ENCODE measurements around the gene CALCOCO1. TPM values are rescaled to one million over a fixed set of nuclear protein-coding genes. Genes with fewer than 3 reads are reported as not detected.

The CALCOCO1 gene
- total RNA-seq, 1 experiment from 2014 or later, result 48.0 TPM

DNA sequence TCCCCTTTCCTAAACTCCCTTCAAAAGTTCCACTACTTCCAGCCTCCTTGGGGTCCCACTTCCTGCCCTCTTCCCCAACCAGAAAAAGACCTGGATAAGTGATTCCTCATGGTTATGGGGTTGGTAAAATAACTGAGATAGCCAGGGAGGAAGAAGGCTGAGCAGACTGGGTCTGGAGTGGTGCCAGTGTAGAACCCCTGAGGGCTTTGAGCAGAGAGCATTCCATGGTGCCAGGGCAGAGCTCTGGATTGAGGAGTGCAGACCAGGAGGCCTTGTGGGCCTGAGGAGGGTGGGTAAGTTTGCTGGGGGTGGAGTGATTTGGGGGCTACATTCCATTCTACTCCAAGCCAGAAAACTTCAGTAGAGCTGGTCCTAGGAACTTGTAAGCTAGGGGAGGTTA lies 34.1 kb upstream of the CALCOCO1 start:
- TF ChIP-seq, protein P1, sequence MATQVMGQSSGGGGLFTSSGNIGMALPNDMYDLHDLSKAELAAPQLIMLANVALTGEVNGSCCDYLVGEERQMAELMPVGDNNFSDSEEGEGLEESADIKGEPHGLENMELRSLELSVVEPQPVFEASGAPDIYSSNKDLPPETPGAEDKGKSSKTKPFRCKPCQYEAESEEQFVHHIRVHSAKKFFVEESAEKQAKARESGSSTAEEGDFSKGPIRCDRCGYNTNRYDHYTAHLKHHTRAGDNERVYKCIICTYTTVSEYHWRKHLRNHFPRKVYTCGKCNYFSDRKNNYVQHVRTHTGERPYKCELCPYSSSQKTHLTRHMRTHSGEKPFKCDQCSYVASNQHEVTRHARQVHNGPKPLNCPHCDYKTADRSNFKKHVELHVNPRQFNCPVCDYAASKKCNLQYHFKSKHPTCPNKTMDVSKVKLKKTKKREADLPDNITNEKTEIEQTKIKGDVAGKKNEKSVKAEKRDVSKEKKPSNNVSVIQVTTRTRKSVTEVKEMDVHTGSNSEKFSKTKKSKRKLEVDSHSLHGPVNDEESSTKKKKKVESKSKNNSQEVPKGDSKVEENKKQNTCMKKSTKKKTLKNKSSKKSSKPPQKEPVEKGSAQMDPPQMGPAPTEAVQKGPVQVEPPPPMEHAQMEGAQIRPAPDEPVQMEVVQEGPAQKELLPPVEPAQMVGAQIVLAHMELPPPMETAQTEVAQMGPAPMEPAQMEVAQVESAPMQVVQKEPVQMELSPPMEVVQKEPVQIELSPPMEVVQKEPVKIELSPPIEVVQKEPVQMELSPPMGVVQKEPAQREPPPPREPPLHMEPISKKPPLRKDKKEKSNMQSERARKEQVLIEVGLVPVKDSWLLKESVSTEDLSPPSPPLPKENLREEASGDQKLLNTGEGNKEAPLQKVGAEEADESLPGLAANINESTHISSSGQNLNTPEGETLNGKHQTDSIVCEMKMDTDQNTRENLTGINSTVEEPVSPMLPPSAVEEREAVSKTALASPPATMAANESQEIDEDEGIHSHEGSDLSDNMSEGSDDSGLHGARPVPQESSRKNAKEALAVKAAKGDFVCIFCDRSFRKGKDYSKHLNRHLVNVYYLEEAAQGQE (IDR thresholded peaks at IDR 0.05; ENCODE audit: insufficient read depth in 1 of 2, low read depth in 2 of 2, low read length in 1 of 2), result no peak
- TF ChIP-seq TCF7L2 (IDR thresholded peaks at IDR 0.05; ENCODE audit: low read depth, low read length) (no peak), SIN3A (IDR thresholded peaks at IDR 0.05; ENCODE audit: borderline replicate concordance, insufficient read depth, low read depth, low read length) (no peak), POLR2AphosphoS5 (IDR thresholded peaks at IDR 0.05; ENCODE audit: low read depth, low read length) (no peak), CTCF (IDR thresholded peaks at IDR 0.05) (no peak)
- Histone ChIP-seq H3K36me3 (ENCODE audit: control insufficient read depth, insufficient read depth, low read length) (no peaks in the 10 kb centered on the region), H3K27ac (ENCODE audit: low read length) (no peak overlapping the region), H3K4me3 (ENCODE audit: low read depth in 2 of 2, low read length in 2 of 2) (no peak overlapping the region), H3K4me1 (ENCODE audit: control insufficient read depth, insufficient read depth, low read length) (no peaks in the 10 kb centered on the region; the same call in none of the 2 replicates), H3K9me3 (ENCODE audit: control insufficient read depth, insufficient read depth, low read depth, low read length) (no peaks in the 10 kb centered on the region), H3K27me3 (ENCODE audit: control insufficient read depth, insufficient read depth, low read length) (no peaks in the 10 kb centered on the region)
- ChIA-PET CTCF (no interaction called here), POLR2A (interaction anchor here (0.6 kb wide), 1 partner anchor 42 kb away, joined by 4 read pairs; no protein-coding TSS in a partner anchor)
- ATAC-seq, result no peak
- no peak for DNase-seq (ENCODE audit: low read depth, low spot score)
- intact Hi-C loops (cut with micrococcal nuclease; ENCODE audit: unreplicated experiment), result no loop called here
- in situ Hi-C loops (cut with HindIII; ENCODE audit: low pct_unique_long_range_greater_than_20kb, low sequenced_read_pairs), result no loop called here
- BruUV-seq (replicated peaks), result no TSS peak

DNA sequence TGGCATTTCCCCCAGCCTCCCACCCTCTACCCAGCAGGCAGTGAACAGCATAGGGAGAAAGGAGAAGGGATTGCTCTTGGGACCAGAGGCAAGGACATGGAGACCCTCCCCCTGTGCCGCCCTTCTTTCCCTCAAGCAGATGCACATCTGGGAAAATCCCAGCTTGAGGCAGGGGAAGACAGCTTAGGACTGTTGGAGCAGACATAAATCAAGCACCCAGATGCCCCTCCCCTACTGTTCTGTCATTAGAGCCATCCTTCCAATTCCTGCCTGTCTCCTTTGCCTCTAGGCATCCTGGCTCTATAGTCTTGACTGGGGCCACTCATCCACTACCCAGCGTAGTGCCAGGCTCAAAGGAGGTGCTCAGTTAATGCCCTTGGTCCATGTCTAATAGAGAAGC lies 32.0 kb upstream of the CALCOCO1 start:
- no peaks in the 10 kb centered on the region for H3K27me3 ChIP-seq (ENCODE audit: control insufficient read depth, insufficient read depth, low read length)

More for the DNA sequence above, 32.0 kb upstream of the CALCOCO1 start:
- intact Hi-C loops (cut with micrococcal nuclease; ENCODE audit: unreplicated experiment), result no loop called here
- no peak overlapping the region for H3K27ac ChIP-seq (ENCODE audit: low read length)
- no peak overlapping the region for H3K4me3 ChIP-seq (ENCODE audit: low read depth in 2 of 2, low read length in 2 of 2)
- no peaks in the 10 kb centered on the region for H3K36me3 ChIP-seq (ENCODE audit: control insufficient read depth, insufficient read depth, low read length)
- peaks cover 16% of the 10 kb centered on the region for H3K4me1 ChIP-seq (ENCODE audit: control insufficient read depth, insufficient read depth, low read length)
- BruUV-seq (replicated peaks), result no TSS peak
- ATAC-seq, result no peak
- CTCF ChIA-PET, result no interaction called here
- TF ChIP-seq CTCF (IDR thresholded peaks at IDR 0.05) (no peak), SIN3A (IDR thresholded peaks at IDR 0.05; ENCODE audit: borderline replicate concordance, insufficient read depth, low read depth, low read length) (no peak), POLR2AphosphoS5 (IDR thresholded peaks at IDR 0.05; ENCODE audit: low read depth, low read length) (no peak), TCF7L2 (IDR thresholded peaks at IDR 0.05; ENCODE audit: low read depth, low read length) (no peak)
- DNase-seq (ENCODE audit: low read depth, low spot score), result no peak
- in situ Hi-C loops (cut with HindIII; ENCODE audit: low pct_unique_long_range_greater_than_20kb, low sequenced_read_pairs), result no loop called here
- no peaks in the 10 kb centered on the region for H3K9me3 ChIP-seq (ENCODE audit: control insufficient read depth, insufficient read depth, low read depth, low read length)
- POLR2A ChIA-PET, result no interaction called here
